WTC11 (cell line): ENCODE data around the gene APLF.
"Not testable (repeated sequence)": the region's sequence is repeated elsewhere in the genome, so short reads cannot be mapped to it uniquely, and the experiment has no call there.

ENCODE experiments used
- ATF1 ChIP-seq: sonication (generic); formaldehyde crosslinking; IDR thresholded peaks from 2 replicates; pipeline ENCODE4 v1.8.1; 2023; ENCODE audit warnings: mild to moderate bottlenecking, moderate library complexity, missing genetic modification reagents
- CREB1 ChIP-seq: sonication (generic); formaldehyde crosslinking; IDR thresholded peaks from 2 replicates; pipeline ENCODE4 v1.8.0; 2023; ENCODE audit warnings: mild to moderate bottlenecking, missing genetic modification reagents
- FOXK1 ChIP-seq: sonication (generic); formaldehyde crosslinking; IDR thresholded peaks from 2 replicates; pipeline ENCODE4 v1.8.0; 2022; ENCODE audit warnings: mild to moderate bottlenecking, moderate library complexity, missing genetic modification reagents
- FOXP1 ChIP-seq: sonication (generic); formaldehyde crosslinking; IDR thresholded peaks from 2 replicates; pipeline ENCODE4 v1.8.0; 2022; ENCODE audit warnings: missing genetic modification reagents, mild to moderate bottlenecking, moderate library complexity, borderline replicate concordance
- NFYB ChIP-seq: sonication (generic); formaldehyde crosslinking; conservative IDR thresholded peaks from 2 replicates; pipeline ENCODE4 v1.8.0; 2022; ENCODE audit warnings: low read depth, missing genetic modification reagents
- SMAD3 ChIP-seq: sonication (generic); formaldehyde crosslinking; IDR thresholded peaks from 2 replicates; pipeline ENCODE4 v1.8.0; 2022; ENCODE audit warnings: missing genetic modification reagents, mild to moderate bottlenecking, borderline replicate concordance
- ZNF263 ChIP-seq: sonication (generic); formaldehyde crosslinking; IDR thresholded peaks from 2 replicates; pipeline ENCODE4 v1.8.1; 2022; ENCODE audit warnings: low read depth, mild to moderate bottlenecking, moderate library complexity, missing genetic modification reagents
- TF ChIP-seq, protein P1 (sequence below): fragments of 200-600 bp; IDR thresholded peaks from 2 replicates; pipeline ENCODE4 v1.8.0; 2022; ENCODE audit warnings: antibody characterized with exemption
- TF ChIP-seq, protein P2 (sequence below): sonication (generic); formaldehyde crosslinking; IDR thresholded peaks from 2 replicates; pipeline ENCODE4 v1.8.0; 2022; ENCODE audit warnings: mild to moderate bottlenecking, missing genetic modification reagents
- TF ChIP-seq, protein P3 (sequence below): sonication (generic); formaldehyde crosslinking; IDR thresholded peaks from 2 replicates; pipeline ENCODE4 v1.8.1; 2023; ENCODE audit warnings: mild to moderate bottlenecking, missing genetic modification reagents, borderline replicate concordance
- TF ChIP-seq, protein P4 (sequence below): sonication (generic); formaldehyde crosslinking; IDR thresholded peaks from 2 replicates; pipeline ENCODE4 v1.8.1; 2023; ENCODE audit warnings: mild to moderate bottlenecking, moderate library complexity, missing genetic modification reagents

DNA sequence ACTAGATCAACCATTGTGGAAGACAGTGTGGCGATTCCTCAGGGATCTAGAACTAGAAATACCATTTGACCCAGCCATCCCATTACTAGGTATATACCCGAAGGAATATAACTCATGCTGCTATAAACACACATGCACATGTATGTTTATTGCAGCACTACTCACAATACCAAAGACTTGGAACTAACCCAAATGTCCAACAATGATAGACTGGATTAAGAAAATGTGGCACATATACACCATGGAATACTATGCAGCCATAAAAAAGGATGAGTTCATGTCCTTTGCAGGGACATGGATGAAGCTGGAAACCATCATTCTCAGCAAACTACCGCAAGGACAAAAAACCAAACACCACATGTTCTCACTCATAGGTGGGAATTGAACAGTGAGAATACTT lies 133.1 kb downstream of the APLF start:
- not testable (repeated sequence) for TF ChIP-seq SMAD3 (CRISPR knock-in tag); FOXK1 (CRISPR knock-in tag); ATF1 (CRISPR knock-in tag); CREB1 (CRISPR knock-in tag); FOXP1 (CRISPR knock-in tag); NFYB (CRISPR knock-in tag); ZNF263
- TF ChIP-seq, protein P1, sequence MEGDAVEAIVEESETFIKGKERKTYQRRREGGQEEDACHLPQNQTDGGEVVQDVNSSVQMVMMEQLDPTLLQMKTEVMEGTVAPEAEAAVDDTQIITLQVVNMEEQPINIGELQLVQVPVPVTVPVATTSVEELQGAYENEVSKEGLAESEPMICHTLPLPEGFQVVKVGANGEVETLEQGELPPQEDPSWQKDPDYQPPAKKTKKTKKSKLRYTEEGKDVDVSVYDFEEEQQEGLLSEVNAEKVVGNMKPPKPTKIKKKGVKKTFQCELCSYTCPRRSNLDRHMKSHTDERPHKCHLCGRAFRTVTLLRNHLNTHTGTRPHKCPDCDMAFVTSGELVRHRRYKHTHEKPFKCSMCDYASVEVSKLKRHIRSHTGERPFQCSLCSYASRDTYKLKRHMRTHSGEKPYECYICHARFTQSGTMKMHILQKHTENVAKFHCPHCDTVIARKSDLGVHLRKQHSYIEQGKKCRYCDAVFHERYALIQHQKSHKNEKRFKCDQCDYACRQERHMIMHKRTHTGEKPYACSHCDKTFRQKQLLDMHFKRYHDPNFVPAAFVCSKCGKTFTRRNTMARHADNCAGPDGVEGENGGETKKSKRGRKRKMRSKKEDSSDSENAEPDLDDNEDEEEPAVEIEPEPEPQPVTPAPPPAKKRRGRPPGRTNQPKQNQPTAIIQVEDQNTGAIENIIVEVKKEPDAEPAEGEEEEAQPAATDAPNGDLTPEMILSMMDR: not testable (repeated sequence)
- TF ChIP-seq, protein P2, sequence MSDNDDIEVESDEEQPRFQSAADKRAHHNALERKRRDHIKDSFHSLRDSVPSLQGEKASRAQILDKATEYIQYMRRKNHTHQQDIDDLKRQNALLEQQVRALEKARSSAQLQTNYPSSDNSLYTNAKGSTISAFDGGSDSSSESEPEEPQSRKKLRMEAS (CRISPR knock-in tag): not testable (repeated sequence)
- TF ChIP-seq, protein P3, sequence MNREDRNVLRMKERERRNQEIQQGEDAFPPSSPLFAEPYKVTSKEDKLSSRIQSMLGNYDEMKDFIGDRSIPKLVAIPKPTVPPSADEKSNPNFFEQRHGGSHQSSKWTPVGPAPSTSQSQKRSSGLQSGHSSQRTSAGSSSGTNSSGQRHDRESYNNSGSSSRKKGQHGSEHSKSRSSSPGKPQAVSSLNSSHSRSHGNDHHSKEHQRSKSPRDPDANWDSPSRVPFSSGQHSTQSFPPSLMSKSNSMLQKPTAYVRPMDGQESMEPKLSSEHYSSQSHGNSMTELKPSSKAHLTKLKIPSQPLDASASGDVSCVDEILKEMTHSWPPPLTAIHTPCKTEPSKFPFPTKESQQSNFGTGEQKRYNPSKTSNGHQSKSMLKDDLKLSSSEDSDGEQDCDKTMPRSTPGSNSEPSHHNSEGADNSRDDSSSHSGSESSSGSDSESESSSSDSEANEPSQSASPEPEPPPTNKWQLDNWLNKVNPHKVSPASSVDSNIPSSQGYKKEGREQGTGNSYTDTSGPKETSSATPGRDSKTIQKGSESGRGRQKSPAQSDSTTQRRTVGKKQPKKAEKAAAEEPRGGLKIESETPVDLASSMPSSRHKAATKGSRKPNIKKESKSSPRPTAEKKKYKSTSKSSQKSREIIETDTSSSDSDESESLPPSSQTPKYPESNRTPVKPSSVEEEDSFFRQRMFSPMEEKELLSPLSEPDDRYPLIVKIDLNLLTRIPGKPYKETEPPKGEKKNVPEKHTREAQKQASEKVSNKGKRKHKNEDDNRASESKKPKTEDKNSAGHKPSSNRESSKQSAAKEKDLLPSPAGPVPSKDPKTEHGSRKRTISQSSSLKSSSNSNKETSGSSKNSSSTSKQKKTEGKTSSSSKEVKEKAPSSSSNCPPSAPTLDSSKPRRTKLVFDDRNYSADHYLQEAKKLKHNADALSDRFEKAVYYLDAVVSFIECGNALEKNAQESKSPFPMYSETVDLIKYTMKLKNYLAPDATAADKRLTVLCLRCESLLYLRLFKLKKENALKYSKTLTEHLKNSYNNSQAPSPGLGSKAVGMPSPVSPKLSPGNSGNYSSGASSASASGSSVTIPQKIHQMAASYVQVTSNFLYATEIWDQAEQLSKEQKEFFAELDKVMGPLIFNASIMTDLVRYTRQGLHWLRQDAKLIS: not testable (repeated sequence)
- TF ChIP-seq, protein P4, sequence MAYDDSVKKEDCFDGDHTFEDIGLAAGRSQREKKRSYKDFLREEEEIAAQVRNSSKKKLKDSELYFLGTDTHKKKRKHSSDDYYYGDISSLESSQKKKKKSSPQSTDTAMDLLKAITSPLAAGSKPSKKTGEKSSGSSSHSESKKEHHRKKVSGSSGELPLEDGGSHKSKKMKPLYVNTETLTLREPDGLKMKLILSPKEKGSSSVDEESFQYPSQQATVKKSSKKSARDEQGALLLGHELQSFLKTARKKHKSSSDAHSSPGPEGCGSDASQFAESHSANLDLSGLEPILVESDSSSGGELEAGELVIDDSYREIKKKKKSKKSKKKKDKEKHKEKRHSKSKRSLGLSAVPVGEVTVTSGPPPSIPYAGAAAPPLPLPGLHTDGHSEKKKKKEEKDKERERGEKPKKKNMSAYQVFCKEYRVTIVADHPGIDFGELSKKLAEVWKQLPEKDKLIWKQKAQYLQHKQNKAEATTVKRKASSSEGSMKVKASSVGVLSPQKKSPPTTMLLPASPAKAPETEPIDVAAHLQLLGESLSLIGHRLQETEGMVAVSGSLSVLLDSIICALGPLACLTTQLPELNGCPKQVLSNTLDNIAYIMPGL (CRISPR knock-in tag): not testable (repeated sequence)
